ENCODE measurements around the gene LARP6.
"Not testable (repeated sequence)": the region's sequence is repeated elsewhere in the genome, so short reads cannot be mapped to it uniquely, and the experiment has no call there.

The LARP6 gene

DNA sequence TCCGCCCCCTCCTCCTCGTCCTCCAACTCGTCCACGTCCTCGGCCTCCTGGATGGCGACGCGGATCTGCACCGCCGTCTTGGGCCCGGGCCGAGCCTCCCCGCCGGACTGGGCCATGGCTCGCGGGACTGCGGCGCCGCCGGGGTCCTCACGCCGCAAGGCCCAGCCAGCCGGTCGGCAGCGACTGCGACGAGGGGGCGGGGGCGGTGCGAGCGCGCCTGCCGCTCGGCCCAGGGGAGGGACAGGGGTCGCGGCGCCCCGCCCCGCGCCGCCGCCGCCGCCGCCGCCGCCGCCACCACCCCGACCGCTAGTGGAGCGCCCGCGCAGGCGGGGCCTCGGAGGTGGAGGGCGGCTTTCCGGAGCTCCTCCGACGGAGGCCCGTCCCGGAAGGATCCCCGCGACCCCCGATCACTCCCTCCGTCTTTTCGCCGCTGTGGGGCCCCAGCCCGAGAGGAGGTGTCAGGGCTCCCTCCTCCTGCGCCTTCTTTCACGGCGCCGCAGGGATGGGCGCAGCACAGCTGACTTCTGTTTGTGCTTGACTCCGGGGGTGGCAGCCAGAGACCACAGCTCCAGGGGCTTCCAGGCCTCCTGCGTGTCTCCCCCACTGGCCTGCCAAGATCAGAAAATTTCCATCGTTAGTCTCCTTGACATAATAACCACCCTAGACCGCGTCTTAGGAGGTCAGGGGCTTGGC lies at the start of gene LARP6:
LARP6 (minus strand) TSS at position 185 of the 693 bp plus-strand sequence; CDS start at position 116, 69 bp downstream.
- no peak for DNase-seq

DNA sequence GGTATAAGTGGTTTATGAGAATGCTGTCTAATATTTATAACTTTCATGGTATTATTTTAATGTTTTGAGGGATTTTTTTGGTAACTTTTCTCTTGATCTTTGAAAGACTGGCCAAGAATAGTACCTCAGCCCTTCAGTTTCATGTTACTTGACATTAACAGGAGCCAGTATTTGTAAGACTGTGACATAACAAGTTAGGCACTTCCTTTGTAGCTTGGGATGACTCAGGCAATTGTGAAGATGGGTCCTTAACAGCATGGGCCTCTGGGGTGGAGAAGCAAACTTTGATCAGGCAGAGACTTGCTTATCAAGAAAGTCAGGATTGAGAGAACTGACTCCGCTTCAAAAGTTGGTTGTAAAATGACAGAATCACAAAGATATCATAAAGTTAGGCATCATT lies 48.1 kb upstream of the LARP6 start:
- DNase-seq, result no peak

DNA sequence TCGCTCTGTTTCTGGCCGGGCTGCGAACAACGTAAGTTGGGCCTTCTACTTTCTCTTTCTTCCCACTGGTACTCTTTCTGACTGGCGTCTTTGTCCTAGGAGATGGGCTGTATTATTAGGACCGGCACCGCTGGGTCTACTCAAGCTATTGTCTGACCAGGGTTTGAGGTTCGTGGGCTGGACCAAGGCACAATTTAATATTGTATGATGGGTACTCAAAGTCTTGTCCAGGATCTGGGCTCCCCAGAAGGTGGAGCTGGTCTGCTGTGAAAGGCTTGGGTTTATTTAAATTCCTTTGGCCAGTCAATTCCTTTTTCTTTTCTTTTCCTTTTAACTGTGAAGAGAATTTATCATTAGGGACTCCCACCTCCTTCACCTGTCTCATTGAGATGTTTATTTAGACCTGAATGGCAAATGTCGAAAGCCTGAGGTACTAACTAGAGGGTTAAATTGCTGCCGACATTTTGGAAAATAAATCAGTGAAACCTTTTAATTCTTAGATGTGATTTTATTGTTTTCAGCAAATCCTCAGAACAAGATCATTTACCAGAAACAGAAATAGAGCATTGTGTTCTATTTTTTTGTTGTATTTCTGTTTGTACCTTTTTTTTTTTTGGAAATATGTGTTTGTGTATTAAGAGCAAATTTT lies 39.1 kb upstream of the LARP6 start:
- peak; percentile 35 for DNase-seq

DNA sequence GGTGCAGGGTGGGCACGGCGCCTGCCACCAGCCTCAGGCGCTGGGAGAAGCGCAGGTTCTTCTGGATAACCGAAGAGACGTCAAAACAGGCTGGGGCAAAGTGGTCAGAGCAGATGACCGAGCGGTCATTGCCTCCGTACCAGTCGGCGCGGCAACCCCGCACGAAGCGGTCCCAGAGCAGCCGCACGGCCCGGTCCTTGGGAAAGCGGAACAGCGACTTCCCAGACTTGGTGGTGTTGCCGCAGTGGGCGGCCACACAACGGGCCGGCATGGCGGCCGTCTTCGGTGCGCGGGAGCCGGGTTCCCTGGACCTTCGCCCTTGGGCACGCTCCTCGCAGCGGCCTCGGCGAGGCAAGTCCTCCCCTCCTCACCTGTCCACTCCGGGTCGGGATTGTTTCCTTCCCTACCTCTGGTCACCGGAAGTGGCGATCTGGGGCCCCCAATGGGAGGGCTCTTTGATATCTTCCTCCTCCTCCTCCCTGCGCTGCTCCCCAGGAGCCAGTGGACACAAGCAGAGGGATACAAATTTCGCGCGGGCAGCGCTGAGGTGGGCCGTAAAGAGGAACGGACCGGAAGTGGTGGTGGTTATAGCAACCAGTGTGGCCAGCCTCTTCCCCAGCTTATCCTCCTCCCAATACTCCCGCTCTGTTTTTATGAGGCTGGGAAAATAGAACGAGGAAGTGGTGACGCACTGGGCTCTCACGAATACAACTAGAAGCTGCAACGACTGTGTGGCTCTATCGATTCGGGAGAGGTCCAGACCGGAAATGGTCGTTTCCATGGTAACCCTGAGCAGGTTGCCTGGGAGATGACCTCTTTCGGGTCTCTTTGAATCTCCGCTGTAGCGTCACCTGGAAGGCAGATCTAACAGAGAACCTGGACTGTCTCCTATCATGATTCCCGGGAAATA lies 38.3 kb upstream of the LARP6 start, which contains the start of the genes LRRC49 and THAP10:
LRRC49 (plus strand) TSS at position 825 of the 910 bp plus-strand sequence; CDS start at position 894, 69 bp downstream.
THAP10 (minus strand) TSS at position 432 of the 910 bp plus-strand sequence; CDS start at position 271, 161 bp downstream.
- peak; percentile 69 for DNase-seq

DNA sequence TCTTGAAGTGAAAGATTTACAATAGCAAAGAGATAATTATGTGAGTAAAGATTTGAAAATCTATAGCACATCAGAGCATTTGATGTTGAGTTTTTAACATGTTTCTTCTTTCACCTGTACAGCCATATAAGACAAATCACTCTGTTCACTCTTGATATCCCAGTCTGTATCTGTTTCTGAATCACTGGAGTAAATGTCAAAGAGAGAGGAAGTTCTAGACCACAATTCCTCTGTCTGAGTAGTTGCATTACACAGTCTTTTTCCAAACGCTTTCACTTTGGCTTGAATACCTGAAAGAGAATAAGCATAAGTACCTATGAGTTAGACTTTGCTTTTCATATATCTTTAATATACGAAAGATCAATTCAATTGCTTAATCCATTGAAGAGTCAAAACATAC lies 28.4 kb upstream of the LARP6 start:
- DNase-seq, result no peak

DNA sequence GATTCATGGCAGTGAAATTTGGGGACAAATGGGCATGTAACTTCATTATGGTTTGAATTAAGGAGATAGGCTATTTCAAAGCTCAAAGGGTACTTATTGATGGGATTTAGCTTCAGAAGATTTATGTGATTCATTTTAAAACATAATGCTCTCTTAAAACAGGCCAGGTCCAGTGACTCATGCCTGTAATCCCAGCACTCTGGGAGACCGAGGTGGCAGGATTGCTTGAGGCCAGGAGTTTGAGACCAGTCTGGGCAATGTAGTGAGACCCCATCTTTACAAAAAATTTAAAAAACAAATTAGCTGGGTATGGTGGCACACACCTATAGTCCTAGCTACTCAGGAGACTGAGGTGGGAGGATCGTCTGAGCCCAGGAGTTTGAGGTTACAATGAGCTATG lies 26.8 kb upstream of the LARP6 start:
- DNase-seq, result no peak

DNA sequence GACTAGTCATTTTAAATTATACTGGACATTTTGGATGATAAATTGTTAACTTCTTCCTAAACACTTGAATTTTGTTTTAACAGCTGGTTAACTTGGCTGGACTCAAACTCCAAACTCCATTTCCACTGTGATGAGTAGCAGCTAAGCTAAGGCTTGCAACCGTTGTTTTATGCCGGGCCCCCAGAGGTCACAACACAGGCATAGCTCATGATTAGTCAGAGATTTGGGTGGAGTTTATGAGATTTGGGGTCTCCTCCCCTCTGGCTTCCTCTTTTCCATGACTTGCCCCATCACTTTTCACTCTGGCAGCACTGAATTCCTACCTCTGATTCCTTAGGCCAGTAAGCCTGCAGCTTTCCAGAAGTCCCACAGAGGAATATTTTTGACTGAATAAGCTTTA lies 25.4 kb upstream of the LARP6 start:
- DNase-seq, result no peak

DNA sequence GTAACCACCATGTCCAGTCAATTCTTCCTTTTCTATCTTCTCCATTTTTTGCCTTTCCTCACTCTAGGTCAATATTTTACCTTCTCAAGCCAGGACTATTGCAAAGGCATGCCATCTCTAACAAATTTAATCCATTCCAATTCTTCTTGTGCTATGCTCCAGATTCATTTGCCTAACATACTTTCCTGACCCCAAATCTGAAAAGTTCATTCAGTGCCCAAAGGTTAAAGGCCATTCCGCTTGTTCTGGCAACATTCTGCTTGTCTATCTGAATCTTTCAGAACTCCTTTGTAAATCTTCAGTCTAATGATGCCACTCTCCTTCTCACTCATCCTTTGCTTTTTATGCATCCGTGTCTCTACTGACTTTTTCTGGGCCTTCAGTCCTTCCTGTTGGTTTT lies 22.7 kb upstream of the LARP6 start:
- no peak for DNase-seq

DNA sequence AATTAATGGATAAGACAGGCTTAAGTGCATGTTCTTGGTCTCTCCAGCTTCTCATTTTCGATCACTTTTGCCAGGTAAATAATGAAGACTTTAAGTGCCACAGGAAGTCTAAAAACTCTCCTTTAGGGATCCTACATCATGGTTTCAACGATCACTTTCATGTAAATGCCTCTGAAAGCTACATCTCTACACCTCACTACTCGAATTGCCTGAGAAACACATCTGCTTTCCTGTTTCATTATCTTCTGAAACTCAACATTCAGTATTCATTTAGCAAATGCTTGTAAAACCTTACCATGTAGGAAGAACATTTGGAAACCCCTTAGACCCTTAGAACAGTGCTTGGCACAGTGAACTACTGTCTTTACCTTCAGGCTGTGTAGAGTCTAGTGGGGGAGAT lies 22.1 kb upstream of the LARP6 start:
- no peak for DNase-seq

DNA sequence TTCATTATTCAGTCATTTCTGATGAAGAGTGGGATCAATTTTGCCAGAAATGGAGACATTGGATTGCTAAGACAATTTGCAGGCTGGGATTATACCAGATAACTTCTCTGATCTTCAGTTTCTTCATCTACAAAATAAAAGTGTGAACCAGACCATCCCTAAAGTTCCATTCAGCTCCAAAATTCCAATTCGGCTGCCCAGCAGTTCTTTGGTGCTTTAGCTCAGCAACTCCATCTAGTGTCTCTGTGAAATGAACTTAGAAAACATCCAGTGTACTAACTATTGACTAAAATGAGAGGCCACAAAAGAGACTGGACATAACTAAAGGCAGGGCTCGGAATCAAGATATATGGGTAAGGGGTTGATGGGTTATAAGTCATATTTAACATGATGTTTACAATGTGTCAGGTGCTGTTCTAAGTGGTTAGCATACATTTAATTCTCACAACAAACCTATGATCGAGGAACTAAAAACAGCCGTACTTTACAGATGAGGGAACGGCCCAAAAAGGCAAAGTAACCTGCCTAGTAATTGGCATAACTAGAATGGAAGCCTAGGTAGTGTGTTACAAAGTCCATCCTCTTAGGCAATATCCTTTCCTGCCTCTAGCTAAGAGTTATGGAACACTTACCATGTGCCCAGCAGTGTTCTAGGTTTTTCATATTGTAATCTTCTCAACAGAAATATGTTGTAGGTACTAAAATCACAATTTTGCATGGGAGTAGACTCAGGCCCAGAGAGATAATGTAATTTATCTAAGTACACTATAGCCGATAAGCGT lies 21.2 kb upstream of the LARP6 start:
- no peak for DNase-seq

DNA sequence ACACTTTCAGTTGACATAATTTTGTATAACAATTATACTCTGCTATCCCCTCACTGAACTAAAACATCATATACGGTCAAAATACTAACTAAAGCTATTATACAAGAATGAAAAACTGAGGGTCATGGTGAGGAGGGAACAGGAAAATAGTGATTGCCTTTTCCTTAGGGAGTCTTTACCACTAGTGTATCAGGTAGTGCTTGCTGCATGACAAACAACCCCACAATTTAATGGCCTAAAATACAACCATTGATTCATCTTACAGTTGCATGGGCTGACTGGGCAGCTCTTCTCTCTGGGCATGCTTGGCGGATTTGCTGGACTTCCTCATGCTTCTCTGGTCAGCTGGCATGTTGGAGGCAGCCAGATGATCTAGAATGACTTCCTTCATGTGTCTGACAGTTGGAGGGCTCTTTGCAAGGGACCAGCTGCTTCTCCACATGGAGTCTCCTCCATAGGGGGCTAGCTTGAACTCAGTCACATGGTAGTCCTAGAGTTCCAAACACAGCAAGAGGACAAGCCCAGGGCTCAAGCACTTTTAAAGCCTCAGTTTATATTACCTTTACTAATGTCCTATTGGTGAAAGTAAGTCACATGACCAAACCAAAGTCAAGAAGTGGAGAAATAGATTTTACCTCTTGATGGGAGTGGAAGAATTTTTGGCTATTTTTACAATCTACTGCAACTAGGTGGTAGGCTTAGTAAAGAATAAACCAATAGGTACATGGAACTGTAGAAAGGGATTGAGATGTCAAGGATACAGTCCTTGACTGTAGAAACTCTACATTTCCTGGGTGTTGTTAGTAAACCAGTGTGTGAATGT lies 19.5 kb upstream of the LARP6 start:
- no peak for DNase-seq

DNA sequence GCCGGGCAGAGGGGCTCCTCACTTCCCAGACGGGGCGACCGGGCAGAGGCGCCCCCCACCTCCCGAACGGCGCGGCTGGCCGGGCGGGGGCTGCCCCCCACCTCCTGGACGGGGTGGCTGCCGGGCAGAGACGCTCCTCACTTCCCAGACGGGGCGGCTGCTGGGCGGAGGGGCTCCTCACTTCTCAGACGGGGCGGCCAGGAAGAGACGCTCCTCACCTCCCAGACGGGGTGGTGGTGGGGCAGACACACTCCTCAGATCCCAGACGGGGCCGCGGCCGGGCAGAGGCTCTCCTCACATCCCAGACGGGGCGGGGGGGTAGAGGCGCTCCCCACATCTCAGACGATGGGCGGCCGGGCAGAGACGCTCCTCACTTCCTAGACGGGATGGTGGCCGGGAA lies 17.5 kb upstream of the LARP6 start:
- not testable (repeated sequence) for DNase-seq

DNA sequence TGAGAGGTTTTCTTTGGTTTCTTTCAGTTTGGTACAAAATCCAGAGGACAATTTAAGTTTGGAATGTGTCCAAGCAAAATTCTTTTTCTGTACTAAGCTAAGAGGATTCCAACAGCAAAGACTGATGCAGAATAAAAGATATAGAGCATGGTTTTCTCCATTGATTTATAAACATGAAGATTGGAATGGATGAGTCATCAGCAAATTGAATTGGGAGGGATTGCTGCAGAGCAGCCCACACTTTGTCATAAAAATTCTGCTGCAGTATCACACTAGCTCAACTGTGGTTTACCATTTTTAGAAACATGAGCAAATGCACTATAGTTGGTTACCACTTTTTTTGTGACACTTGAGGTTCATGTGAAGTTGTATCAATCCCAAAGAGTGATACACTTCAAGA lies 16.1 kb upstream of the LARP6 start:
- no peak for DNase-seq

DNA sequence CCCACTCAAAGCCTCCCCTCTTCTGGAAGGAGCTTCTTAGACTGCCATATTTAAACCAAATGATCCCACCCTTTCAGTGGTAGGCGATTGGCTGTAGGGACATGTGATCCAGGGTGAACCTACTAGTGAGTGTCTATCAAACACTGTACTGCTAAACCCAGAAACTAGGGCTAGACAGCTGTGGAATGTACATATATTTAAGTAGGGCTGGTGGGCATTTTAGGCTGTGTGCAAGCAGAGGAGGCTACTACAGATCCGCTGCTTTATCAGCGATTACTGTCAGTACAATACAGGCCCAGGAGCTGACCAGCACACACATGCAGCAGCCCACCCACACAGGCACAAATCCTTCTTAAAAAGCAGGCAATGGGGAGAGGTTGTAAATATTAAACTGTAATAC lies 15.4 kb upstream of the LARP6 start:
- DNase-seq, result no peak

DNA sequence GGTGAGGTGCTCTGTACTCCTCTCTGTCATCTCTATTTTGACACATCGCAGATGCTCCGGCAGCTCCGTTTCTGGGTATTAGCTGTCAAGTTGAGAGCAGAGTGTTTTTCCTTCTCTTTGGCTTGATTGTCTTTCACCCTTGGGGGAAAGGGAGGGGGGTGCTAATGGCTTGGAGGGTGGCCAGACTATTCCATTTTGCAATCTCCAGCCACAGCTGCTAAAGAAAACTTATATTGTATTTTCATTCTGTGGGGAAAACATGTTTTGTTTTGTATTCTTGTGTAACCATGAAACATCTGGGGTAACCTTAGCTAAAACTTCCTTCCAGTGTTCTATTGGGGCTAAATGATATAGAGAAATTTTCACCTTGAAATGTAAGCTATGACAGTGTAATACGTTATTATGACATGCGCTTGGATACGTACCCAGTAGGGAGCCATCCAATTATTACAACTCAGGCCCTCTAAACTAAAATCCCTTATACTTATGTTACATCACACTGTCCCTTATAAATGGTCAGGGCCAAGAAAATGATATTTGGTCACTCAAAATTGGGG lies 14.0 kb upstream of the LARP6 start:
- no peak for DNase-seq

DNA sequence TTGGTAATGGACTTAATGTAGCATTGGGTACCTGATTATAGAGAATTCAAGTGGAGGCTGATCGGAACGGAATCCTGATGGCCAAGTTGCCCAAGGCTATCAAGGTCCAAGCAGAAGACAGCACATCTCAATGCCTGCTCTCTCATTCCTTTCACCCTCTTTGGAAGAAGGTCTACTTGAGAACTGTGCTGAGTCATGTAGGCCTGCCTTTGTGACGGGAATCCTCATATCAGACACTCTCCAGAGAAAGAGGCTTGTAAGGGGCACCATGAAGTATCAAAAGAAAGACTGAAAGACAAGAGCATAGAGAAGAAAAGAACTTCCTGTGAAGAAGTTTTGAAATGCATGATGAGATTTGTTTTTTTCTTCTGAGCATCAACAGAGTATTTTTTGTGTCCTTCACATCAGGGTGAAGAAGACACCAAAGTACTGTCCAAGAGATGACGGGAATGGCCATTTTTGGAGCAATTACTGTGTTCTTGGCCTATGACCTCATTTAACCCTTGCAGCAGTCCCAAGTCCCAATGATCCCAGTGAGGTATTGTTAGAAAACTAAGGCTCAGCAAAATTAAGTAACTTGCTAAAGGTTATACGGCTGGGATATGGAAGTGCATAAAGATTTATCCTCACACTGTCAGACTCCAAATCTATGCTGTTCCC lies 13.2 kb upstream of the LARP6 start:
- no peak for DNase-seq

DNA sequence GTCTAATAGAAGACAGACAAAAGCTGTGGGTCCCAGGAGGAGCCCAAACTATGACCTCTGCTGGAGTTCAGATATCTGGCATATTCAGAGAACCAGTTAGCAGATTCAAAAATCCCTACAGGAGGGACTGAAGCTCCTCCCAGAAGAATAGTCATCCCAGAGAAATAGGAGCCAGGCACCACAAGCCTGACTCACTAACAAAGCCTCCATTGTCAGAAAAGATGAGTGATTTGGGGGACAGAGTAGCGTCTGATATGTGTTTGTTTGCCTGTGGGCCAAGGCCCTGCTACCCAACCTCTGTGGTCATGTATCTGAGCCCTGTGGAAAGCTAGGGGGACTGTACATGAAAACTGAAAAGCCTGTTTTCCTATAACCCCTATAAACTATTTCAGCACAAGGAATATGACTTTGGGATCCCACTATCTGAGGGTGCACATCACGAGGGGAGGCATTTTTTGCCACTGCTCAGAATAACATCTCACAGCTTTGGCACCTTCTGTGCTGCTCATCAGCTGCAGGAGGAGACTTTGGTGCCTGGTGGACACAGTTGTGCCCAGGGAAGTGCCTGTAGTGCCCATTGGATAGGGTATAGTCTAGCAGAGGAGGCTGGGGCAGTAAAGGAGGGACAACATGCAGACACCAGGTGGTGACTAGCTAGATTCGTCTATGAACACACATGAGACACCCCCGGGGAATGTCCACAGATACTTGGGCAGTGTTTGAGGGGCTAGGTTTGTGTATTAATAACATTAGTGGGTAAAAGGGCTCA lies 9.7 kb upstream of the LARP6 start:
- no peak for DNase-seq

DNA sequence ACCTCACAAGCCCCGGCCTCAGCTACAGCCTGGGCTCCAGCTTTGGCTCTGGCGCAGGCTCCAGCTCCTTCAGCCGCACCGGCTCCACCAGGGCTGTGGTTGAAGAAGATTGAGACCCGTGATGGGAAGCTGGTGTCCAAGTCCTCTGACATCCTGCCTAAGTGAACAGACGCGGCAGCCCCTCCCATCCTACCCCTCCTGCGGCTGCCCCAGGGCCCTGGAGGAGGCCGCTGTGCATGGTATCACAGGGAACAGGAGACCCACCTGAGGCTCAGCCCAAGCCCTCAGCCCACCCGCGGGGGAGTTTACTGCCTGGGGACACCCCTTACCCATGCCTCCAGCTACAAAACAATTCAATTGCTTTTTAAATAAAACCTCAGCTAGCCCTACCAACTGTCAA lies 6.0 kb upstream of the LARP6 start:
- no peak for DNase-seq

DNA sequence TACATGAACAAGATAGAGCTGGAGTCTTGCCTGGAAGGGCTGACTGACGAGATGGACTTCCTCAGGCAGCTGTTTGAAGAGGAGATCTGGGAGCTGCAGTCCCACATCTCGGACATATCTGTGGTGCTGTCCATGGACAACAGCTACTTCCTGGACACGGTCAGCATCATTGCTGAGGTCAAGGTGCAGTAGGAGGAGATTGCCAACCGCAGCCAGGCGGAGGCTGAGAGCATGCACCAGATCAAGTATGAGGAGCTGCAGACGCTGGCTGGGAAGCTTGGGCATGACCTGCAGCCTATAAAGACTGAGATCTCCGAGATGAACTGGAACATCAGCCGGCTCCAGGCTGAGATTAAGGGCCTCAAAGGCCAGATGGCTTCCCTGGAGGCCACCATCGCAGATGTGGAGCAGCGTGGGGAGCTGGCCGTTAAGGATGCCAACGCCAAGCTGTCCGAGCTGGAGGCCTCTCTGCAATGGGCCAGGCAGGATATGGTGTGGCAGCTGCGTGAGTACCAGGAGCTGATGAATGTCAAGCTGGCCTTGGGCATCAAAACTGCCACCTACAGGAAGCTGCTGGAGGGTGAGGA lies 5.5 kb upstream of the LARP6 start:
- DNase-seq, result no peak
